ENCODE results near the gene ADNP2.

GRCh38 chr18:80103231-80103630 lies 5.8 kb upstream of the ADNP2 start:
- TF ChIP-seq CTCF (conservative IDR thresholded peaks at IDR 0.05; ENCODE audit: low read depth, low read length) (no peak), CEBPB (IDR thresholded peaks at IDR 0.05; ENCODE audit: low read depth, low read length) (no peak), RAD21 (IDR thresholded peaks at IDR 0.05; ENCODE audit: low read length) (no peak)

All from IMR-90 (cell line).